Fibroblast of the aortic adventitia (primary cell): ENCODE results near the gene FXYD4. TPM values are rescaled to one million over a fixed set of nuclear protein-coding genes. Genes with fewer than 3 reads are reported as not detected.
"Not testable (repeated sequence)": the region's sequence is repeated elsewhere in the genome, so short reads cannot be mapped to it uniquely, and the experiment has no call there.

Experiments
- DNase-seq: peaks from one replicate; pipeline ENCODE4 v3.0.0-alpha.2; 2010; ENCODE audit warnings: low read depth
- H3K4me3 ChIP-seq: 2 replicates; pipeline ENCODE4 v1.5.1; 2011; ENCODE audit warnings: low read depth, mild to moderate bottlenecking, control low read depth, low read length, moderate library complexity
- total RNA-seq: library from RNA; depleted of rRNA; stranded (reverse); fragments of >200 nt; gene quantifications from 2 replicates; pipeline ENCODE4 v1.2.3, GENCODE V29; 2012; ENCODE audit warnings: low replicate concordance
- TF ChIP-seq, protein P1 (sequence below): IDR thresholded peaks from 2 replicates; pipeline ENCODE4 v1.5.1; 2011; ENCODE audit warnings: mild to moderate bottlenecking, low read length, control low read depth, inconsistent platforms; ENCODE audit not compliant: insufficient read depth

Gene FXYD4
- total RNA-seq, 1 donor: not detected

DNA sequence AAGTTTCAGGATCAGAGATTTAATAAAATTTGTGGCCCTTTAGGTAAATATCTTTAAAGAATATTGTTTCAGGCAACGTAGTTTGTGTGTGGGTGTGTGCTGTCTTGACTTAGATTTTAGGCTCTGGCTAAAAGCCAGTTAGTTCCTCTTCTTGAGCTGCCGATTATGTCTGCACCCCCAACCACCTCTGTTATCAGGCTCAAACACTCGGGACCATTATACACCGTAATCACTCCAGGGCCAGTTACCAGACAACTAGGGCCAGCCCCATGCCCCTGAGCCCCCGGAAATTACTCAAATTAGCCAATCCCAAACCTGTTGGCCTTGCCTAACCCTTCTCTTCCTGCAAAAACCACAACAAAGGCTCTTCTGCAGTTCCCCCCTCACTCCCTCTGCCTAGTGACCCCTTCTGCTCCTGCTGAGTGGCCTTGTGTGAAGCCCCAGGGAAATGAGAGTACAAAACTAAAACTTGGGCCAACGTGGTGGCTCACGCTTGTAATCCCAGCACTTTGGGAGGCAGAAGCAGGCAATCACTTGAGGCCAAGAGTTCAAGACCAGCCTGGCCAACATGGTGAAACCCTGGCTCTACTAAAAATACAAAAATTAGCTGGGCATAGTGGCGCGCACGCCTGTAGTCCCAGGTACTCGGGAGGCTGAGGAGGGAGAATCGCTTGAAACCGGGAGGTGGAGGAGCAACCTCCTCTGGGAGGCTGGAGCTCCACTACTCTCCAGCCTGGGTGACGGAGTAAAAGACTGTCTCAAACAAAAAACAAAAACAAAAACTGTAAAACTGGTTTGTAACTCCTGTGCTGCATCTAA lies 46.7 kb downstream of the FXYD4 start:
- DNase-seq: no peak
- TF ChIP-seq, protein P1, sequence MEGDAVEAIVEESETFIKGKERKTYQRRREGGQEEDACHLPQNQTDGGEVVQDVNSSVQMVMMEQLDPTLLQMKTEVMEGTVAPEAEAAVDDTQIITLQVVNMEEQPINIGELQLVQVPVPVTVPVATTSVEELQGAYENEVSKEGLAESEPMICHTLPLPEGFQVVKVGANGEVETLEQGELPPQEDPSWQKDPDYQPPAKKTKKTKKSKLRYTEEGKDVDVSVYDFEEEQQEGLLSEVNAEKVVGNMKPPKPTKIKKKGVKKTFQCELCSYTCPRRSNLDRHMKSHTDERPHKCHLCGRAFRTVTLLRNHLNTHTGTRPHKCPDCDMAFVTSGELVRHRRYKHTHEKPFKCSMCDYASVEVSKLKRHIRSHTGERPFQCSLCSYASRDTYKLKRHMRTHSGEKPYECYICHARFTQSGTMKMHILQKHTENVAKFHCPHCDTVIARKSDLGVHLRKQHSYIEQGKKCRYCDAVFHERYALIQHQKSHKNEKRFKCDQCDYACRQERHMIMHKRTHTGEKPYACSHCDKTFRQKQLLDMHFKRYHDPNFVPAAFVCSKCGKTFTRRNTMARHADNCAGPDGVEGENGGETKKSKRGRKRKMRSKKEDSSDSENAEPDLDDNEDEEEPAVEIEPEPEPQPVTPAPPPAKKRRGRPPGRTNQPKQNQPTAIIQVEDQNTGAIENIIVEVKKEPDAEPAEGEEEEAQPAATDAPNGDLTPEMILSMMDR: no peak
- no peak overlapping the region for H3K4me3 ChIP-seq

DNA sequence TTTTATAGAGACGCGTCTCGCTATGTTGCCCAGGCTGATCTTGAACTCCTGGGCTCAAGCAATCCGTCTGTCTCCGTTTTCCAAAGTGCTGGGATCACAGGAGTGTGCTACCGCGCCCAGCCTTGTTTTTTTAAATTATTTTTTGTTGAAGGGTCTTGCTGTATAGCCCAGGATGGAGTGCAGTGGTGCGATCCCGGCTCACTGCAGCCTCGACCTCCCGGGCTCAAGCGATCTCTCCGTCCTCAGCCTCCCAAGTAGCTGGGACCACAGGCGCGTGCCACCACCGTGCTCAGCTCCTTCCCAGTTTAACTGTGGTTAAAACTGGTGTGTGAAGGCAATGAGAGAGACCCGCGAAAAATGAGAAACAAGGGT lies 48.5 kb downstream of the FXYD4 start:
- no peak for DNase-seq
- TF ChIP-seq, protein P1: no peak

DNA sequence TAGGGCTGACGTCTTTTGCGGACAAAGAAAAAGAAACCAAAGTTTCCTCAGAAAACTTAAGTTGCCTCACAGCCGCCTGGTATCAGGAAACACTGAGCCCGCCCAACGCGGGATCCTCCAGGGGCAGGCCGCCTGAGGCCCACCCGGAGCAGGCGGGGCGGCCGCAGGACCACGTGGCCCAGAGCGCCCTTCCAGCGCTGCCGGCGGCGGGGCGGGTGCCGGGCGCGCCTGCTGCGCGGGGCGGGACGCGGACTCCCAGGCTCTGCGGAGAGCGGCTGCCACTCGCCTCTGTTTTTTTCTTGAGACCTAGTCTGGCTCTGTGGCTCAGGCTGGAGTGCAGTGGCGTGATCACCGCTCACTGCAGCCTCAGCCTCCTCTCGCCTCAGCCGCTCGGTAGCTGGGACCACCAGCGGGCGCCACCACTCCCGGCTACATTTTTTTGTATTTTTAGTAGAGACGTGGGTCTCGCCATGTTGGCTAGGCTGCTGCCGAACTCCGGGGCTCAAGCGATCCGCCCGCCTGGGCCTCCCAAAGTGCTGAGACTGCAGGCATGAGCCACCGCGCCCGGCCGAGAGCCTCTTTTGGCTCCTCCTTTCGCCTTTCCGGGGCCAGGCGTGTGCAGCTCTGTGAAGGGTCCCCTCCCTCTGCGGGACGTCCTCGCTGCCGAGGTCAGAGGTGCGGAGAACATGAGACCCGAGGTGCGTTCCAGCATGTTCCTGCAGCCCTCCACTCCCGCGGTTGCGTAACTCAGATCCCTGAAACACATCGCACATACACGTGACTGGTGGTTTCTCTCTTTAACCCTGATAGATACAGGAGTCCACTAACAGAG lies 49.1 kb downstream of the FXYD4 start:
- DNase-seq: peak; percentile 90
- peak overlapping the region; percentile 68 for H3K4me3 ChIP-seq
- TF ChIP-seq, protein P1: peak; percentile 23

More for the DNA sequence above, 48.5 kb downstream of the FXYD4 start:
- peak overlapping the region; percentile 64 for H3K4me3 ChIP-seq

DNA sequence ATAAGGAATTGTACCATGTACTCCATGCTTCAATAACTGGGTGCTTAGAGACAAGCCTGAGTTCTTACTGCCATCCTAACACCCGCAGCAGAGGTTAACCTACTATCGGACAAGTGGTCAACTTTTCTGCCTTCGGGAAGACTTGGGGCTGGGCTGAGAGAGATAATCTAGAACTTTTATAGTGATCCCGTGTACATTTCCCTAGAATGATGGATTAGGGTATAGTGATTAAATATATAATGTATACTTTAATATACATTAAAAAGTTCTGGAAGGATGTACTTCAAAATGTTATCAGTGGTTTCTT lies 49.7 kb downstream of the FXYD4 start:
- no peak for DNase-seq
- peak overlapping the region; percentile 68 for H3K4me3 ChIP-seq
- TF ChIP-seq, protein P1: no peak

DNA sequence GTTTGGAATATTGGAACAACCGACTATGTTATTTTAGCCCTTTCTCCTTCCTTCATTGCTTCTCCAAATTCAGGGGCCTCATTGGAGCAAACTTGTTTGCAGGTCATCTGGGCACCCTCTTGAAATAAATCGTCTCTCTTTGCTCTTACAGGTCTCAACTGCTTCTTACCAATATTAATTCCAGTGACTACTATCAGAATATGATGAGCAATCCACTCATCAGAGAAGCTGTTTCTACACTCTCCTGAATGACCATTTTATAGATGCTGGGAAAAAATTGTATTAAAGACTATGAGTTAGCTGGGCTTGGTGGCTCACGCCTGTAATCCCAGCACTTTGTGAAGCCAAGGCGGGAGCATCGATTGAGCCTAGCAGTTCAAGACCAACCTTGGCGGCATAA lies 50.1 kb downstream of the FXYD4 start:
- no peak for DNase-seq
- H3K4me3 ChIP-seq: no peak overlapping the region
- TF ChIP-seq, protein P1: no peak

DNA sequence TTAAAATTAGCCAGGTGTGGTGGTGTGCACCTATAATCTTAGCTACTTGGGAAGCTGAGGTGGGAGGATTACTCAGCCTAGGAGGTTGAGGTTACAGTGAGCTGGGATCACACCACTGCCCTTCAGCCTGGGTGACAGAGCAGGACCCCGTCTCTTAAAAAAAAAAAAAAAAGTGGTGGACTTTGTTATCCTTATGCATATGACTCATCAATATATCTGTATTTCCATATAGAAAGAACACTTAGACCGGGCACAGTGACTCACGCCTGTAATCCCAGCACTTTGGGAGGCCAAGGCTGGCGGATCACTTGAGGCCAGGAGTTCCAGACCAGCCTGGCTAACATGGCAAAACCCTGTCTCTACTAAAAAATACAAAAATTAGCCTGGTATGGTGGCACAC lies 50.5 kb downstream of the FXYD4 start:
- not testable (repeated sequence) for DNase-seq, H3K4me3 ChIP-seq

DNA sequence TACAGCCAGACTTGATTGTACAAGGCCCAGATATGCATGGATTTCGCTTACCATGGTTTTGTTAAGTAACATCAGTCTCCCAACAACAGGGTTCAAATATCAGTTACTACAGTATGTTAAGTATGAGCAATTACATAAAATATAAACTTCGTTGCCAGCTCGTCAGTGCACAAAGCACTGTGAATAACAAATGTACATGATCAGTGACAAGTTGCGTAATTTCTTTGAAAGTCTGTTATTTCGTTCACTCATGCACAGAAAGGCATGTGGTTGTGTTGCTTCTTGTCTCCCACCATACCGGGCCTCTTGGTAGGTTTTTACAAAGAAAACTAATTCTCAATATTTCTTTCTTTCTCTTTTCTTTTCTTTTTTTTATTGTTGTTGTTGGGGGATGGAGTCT lies 53.0 kb downstream of the FXYD4 start:
- no peak overlapping the region for H3K4me3 ChIP-seq
- DNase-seq: no peak
- TF ChIP-seq, protein P1: no peak
